HG02759 (cell line): ENCODE results near the gene SH3TC1.

Experiments
- ATAC-seq: cut with Tn5 transposase; IDR thresholded peaks from one replicate; pipeline ENCODE4 v1.9.1; 2021; ENCODE audit warnings: mild to moderate bottlenecking, moderate library complexity; ENCODE audit not compliant: unreplicated experiment

SH3TC1 gene

DNA sequence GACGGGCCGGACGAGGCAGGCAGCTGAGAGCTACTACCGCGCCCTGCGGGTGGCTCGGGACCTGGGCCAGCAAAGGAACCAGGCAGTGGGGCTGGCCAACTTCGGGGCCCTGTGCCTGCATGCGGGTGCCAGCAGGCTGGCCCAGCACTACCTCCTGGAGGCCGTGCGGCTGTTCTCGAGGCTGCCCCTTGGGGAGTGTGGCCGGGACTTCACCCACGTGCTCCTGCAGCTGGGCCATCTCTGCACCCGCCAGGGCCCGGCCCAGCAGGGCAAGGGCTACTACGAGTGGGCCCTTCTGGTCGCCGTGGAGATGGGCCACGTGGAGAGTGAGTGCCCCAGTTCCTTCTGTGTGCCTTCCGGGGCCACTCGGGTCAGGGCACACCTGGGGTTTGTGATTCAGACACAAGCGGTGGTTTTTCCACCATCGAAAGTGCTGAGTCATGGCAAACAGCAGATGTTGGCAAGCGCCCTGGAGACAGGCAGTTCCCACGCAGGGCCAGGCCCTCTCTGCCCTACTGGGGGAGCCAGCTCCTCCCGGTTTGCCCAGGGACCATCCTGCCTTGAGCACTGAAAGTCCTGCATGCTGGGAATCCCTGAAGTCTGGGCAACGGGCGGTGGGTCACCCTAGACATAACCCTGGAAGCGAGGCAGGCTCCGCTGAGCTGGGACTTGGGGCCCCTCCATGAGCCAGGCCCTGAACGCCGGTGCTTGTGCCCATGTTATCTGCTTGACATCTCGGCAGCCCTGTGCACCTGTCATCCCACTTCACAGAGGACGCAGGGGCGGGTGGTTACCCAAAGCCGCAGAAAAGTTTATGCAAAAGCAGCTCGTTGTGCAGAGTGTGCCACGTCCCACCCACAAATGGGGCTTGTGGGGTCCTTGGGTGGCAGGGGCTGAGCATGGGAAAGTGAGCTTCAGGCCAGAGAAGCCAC, 29.5 kb downstream of the SH3TC1 start:
- ATAC-seq = peak; percentile 77

DNA sequence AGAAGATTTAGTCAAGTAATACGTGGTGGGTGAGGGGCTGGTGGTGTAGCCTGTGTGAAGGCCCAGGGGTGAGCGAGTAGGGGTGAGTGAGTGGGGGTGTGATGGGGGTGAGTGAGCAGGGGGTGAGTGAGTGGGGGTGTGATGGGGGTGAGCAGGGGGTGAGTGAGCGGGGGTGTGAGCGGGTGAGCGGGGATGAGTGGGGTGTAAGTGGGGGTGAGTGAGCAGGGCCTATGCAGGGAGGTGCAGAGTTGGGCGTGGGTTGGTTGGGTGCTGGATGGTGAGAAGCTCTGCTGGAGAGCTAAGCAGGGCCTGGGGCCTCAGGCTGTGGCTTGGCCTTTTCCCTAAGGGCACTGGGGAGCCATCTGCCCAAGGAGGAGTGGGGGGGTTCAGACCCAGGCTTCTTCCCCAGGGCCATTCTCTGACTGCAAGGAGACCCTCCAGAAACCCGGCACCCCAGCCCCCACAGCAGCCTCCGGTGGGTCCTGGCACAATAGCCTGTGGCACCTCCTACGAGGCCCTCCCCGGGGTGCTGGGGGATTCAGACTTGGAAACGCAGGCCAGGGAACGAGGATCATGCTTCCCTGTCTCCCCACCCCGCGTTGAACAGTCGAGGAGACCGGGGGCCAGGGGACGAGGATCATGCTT, 30.4 kb downstream of the SH3TC1 start:
- ATAC-seq = no peak

DNA sequence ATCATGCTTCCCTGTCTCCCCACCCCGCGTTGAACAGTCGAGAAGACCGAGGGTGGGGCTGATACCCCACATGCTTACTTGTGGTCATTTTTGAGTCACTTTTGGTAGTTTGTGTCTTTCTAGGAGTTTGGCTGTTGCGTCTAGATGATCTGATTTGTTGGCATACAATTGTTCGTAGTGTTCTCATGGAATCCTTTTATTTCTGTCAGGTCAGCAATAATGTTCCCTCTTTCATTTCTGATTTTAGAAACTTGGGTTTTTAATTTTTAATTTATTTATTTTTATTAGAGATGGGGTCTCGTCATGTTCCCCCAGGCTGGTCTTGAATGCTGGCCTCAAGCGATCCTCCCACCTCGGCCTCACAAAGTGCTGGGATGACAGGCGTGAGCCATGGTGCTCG, 30.9 kb downstream of the SH3TC1 start:
- no peak for ATAC-seq

DNA sequence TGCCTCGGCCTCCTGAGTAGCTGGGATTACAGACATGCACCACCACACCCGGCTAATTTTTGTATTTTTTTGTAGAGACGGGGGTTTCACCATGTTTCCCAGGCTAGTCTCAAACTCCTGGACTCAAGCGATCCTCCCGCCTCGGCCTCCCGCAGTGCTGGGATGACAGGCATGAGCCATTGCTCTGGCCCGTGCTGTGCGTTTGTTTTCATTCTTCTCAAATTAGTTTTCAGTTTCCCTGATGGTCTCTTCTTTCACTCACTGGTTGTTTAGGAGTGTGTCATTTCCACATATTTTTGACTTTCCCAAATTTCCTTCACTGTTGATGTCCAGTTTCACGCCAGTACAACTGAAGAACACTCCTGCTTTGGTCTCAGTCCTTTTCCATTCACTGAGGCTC, 31.8 kb downstream of the SH3TC1 start:
- no peak for ATAC-seq

DNA sequence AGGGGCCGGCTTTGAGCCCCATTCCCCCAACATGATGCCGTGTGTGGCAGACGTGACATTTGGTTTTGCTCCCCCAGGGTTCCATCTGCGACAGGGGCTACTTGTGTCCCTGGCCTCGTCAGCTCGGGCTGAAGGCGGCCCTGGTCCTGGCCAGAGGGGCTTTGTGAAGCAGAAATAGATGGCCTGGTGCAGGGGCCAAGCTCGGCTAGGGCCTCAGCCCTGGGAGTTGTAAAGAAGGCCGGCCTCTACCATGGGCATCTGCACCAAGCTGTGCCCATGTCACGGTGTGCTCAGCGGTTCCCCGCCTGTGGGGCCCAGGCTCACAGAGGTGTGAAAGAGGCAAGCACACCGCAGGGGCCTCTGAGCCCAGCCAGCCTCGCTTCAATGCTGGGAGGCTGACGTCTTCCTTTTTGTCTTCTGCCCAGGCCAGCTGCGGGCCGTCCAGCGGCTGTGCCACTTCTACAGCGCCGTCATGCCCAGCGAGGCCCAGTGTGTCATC, 32.5 kb downstream of the SH3TC1 start:
- no peak for ATAC-seq

DNA sequence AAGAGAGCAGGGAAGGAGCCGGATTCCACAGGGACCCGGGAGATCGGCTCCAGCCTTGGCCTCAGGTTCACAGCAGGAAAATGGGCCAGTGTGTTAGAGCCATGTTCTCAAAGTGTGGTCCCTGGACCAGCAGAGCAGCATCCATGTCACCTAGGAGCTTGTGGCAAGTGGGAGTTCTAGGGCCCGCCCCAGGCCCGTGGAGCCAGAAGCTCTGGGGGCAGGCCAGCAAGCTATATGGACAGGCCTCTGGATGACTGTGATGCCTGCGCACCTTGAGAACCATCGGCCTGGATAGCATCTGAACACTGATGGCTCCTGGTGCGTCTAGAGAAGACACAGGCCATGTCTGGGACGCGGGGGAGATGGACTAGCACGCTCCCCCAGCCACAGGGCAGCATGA, 33.7 kb downstream of the SH3TC1 start:
- no peak for ATAC-seq

DNA sequence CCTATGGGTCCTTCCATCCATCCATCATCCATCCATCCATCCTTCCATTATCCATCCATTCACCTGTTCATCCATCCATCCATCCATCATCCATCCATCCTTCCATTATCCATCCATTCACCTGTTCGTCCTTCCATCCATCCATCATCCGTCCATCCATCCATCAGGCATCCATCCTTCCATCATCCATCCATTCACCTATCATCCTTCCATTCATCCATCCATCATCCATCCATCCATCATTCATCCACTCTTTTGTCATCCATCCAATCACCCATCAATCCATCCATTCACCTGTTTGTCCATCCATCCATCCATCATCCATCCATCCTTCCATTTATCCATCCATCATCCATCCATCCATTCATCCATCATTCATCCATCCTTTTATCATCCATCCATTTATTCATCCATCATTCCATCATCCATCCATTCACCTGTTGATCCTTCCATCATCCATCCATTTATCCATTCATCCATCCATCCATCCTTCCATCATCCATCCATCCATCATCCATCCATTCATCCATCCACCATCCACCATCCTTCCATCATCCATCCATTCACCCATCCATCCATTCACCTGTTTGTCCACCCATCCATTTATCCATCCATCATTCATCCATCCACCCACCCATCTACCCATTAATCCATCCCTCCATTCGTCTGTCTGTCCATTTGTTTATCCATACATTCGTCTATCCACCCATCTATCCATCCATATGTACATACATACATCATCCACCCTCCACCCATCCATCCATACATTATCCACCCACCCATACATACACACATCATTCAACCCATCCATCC, 34.8 kb downstream of the SH3TC1 start:
- ATAC-seq = no peak

DNA sequence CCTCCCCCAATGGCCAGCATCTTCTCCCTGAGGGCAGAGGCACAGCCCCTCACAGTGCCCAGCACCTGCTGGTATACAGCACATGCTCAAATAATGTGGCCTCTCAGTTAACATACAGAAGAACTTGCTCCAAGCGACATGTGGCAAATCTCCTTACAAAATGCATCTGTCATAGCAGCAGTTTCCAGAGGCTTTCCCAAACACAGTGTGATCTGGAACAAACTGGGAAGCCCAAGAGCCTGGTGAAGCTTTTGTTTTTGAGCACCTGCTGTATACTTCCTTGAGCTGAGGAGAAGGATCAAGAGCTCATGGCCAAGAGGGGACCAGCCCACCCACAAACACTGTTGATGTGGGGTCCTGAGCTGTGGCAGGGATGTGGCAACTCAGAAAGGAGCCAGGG, 35.6 kb downstream of the SH3TC1 start:
- ATAC-seq = no peak

DNA sequence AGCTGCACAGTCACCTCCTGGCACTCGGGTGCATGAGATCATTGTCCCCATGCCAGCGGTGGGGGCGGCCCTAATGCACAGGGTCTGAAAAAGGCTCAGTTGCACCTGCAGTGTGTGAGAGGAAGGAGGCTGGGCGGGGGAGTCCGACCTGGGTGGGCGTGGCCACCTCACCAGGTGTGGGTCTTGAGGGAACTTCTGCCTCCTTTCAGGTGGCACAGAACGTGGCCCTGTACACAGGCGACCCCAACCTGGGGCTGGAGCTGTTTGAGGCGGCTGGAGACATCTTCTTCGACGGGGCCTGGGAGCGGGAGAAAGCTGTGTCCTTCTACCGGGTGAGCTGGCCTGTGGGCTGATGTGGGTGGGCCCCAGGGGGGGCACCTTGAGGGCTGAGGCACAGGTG, 36.1 kb downstream of the SH3TC1 start:
- no peak for ATAC-seq

DNA sequence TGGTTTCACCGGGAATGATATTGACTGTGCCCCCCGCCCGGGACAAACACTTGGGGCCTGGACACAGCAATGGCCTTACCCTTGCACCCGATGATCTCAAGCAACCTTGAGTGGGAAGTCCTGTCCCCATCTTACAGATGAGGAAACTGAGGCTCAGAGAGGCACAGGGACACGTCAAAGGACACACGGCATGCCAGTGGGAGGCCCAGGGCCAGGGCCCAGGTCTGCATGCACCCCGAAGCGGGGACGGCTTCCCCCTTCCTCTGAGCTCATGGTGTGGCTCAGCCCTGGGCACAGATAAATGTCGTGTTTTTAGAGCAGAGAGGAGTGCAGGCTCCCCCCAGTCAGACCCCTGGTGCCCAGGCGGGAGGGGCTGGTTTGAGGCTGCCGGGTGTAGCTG, 36.6 kb downstream of the SH3TC1 start:
- no peak for ATAC-seq

DNA sequence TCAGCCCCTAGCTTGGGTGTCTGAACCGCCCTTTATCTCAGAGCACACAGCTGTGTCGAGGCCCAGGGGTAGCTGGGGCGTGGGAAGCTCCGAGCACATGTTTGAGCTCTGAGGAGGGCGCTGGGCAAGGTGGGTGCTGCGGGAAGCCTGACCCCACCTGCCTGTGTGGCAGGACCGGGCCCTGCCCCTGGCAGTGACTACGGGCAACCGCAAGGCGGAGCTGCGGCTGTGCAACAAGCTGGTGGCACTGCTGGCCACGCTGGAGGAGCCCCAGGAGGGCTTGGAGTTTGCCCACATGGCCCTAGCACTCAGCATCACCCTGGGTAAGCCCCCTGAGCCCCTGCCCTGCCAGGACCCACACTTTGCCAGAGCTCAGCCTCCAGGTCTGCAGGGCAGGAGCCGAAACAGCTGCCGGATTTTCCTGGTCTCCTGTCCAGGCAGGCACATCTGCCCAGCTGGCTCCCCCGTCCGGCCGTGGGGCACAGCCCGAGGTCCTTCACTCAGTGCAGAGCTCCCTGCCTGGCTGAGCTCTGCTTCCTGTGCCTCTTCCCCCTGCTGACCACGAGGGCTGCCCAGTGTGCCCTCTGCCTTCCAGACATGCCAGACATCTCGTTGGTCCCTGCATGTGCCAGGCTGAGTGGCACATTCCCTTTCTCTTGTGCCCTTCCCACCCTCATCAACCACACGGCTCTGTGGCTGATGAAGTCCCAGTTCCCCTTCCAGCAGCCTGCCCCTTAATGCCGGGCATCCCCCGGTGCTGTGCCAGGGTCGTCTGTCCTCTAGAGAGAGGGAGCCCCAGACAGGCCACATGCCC, 37.2 kb downstream of the SH3TC1 start:
- ATAC-seq = no peak

DNA sequence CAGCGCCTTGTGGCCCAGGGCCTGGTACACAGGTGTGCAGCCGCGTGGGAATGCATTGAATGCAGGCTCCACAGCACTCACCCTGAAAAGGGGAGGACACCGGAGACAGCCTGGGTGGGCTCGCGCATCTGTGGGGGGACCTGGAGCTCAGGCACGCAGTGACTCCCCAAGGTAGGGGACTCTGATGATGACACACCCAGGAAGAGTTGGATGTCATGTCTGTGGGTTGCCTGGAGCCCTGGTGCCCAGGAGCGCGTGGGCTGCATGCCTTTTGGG, 37.8 kb downstream of the SH3TC1 start:
- no peak for ATAC-seq

DNA sequence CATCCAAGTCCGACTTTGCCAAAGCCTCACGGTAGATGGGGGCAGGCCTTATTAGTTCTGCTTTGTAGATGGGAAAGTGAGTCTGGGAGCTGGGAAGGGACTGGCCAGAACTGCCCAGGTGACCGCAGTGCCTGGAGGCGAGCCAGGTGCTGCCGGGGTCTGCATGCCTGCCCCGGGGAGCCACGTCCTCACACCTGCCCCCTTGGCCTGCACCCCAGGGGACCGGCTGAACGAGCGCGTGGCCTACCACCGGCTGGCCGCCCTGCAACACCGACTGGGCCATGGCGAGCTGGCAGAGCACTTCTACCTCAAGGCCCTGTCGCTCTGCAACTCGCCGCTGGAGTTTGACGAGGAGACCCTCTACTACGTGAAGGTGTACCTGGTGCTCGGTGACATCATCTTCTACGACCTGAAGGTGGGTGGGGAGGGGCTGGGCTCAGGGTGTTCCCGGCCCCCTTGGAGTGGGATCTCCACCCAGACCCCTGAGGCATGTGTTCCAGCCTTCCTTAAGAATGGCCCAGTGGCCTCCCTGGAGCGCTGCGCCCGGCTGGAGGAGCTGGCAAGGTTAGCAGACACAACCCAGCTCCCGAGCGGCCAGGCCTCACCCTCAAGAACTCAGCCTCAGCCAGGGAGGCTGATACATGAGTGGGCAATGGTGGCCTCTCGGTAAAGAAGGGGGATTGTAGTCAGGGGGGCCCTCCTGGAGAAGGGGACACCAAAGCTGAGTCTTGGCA, 38.3 kb downstream of the SH3TC1 start:
- no peak for ATAC-seq

DNA sequence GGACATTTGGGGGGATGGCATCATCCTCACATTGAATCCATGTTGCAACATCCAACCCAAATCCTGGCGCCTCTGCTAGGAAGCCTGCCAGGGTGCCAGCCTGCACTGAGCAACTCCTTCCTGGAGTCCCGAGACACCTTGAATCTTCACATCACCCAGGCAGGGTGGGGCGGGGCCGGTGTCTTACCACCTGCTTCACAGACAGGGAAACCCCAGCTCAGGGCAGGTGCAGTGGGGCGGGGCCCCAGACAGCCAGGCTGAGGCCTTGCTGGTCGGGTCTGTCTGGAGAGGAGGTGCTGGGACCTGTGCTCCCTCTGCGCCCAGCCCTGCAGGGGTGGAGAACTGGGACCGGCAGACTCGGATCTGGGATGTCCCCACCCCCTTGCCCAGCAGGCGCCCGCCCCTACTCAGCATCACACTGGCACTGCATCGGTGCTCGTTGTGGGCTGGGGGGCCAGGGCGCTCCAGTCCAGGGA, 39.0 kb downstream of the SH3TC1 start:
- ATAC-seq = peak; percentile 39

DNA sequence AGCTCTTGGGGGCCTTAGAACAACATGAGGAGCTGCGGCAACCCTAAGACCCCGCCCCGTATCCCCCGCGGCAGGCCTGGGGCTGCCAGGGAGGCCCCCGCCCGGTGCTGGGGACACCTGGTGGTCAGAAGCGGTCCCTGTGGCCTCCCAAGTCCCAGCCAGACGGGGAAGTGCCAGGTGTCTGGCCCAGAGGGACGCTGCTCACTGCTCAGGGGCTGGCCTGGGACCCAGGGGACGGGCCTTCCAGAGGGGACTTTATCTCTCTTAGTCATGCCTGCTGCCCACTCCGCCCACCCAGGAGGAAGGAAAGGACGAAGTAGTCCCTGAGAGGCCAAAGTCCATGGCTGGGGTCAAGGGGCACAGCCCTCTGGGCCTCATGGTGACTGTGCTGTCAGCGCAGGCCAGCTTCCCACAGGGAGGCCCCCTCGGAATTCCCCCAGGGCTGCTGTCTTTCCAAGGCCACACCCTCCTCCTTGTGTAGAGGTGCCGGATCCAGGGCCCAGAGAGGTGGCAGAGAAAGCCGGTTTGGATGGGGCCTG, 39.5 kb downstream of the SH3TC1 start:
- ATAC-seq = peak; percentile 35

DNA sequence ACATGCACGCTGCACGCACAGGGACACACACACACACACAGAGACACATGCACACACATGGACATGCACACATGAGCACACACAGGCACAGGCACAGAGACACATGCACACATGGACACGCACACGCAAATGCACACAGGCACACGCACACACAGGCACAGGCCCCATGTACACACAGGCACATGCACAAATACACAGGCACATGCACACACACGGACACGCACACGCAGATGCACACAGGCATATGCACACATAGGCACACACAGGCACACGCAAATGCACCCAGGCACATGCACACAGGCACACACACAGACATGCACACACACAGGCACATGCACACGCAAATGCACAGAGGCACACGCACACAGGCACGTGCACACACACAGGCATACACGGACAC, 40.1 kb downstream of the SH3TC1 start:
- ATAC-seq = no peak

DNA sequence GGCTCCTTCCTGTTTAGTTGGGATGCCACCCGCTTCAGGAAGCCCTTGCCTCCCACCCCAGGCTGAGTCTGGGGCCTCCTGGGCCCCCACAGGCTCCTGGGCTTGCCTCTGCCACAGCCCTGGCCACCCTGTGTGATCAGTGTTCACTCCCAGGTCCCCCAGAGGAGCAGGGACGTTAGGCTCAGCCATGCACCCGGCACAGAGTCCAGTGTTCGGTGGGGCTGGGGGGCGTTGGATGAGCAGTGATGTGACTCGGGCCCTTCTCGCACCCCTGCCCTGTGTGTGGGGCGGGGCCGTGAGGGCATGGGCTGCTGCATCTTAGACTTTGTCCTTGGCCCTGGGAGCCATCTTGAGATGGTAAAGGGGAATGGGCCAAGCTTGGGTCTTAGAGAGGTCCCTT, 40.6 kb downstream of the SH3TC1 start:
- no peak for ATAC-seq

DNA sequence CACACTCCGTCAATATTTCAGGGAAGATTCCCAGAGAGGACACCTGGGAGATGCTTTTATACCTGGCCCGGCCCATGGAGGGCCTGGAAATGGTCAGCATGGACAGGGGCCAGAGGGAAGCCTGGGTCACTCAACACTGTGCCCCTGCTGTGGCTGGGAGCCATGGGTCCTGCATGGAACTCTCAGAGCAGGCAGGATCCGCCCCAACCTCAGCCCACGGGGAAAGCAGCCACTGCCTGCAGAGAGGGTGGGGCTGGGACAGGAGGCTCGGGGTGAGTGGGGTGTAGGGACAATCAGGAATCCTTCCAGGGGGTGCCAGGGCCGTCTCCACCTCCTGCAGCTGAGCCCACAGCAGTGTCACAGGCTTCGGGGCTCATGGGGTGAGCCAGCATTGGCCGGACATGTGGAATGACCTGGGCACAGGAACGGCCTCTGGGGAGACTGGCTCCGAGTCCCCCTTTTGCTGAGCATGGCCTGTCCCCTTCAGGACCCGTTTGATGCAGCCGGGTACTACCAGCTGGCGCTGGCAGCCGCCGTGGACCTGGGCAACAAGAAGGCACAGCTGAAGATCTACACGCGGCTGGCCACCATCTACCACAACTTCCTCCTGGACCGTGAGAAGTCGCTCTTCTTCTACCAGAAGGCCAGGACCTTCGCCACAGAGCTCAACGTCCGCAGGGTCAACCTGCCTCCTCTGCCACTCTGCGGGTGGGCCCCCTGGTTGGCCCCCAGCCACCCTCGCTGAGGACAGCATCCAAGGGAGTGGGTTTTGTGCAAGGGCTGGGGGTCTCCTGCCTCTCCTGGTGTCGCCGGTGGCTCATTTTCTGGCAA, 41.3 kb downstream of the SH3TC1 start:
- ATAC-seq = no peak
